K562 (cell line): ENCODE measurements around the gene KAZALD1. TPM values are rescaled to one million over a fixed set of nuclear protein-coding genes. Genes with fewer than 3 reads are reported as not detected.

Experiments
- ASH1L ChIP-seq: fragments of 450-650 bp; IDR thresholded peaks from 2 replicates; pipeline ENCODE4 v1.6.1; 2018; ENCODE audit warnings: borderline replicate concordance, mild to moderate bottlenecking, low read depth; ENCODE audit not compliant: partially characterized antibody
- BRCA1 ChIP-seq, 2 experiments: fragments of 450-650 bp in 1 of 2; sonication (generic) in 1 of 2; formaldehyde crosslinking in 1 of 2; IDR thresholded peaks; 2 replicates each; pipeline versions ENCODE4 v1.5.0 to v1.6.1; 2017 to 2020; ENCODE audit warnings: mild to moderate bottlenecking in 1 of 2, missing genetic modification reagents in 1 of 2
- FOXK1 ChIP-seq: sonication (generic); formaldehyde crosslinking; IDR thresholded peaks from 2 replicates; pipeline ENCODE4 v1.8.0; 2022; ENCODE audit warnings: missing genetic modification reagents, mild to moderate bottlenecking, borderline replicate concordance
- MTA2 ChIP-seq: fragments of 450-650 bp; IDR thresholded peaks from 2 replicates; pipeline ENCODE4 v1.6.1; 2016; ENCODE audit warnings: low read depth
- MTA3 ChIP-seq: fragments of 450-650 bp; formaldehyde crosslinking; IDR thresholded peaks from 2 replicates; pipeline ENCODE4 v1.6.1; 2017; ENCODE audit warnings: mild to moderate bottlenecking, borderline replicate concordance
- NFRKB ChIP-seq: fragments of 450-650 bp; IDR thresholded peaks from 2 replicates; pipeline ENCODE4 v1.6.1; 2016; ENCODE audit warnings: low read depth
- RFX5 ChIP-seq: IDR thresholded peaks from 2 replicates; pipeline ENCODE4 v1.6.1; 2011; ENCODE audit warnings: low read depth, mild to moderate bottlenecking, improper control_type of control experiment, low read length
- SIN3A ChIP-seq, 2 experiments: fragments of 150-350 bp in 1 of 2; IDR thresholded peaks; 2 replicates each; pipeline ENCODE4 v1.6.1; 2011 to 2016; ENCODE audit warnings: borderline replicate concordance in 2 of 2, low read depth in 2 of 2, low read length in 2 of 2, mild to moderate bottlenecking in 2 of 2, moderate library complexity in 2 of 2; ENCODE audit not compliant: control insufficient read depth in 1 of 2
- TAL1 ChIP-seq: fragments of 450-650 bp; IDR thresholded peaks from 2 replicates; pipeline ENCODE4 v1.6.1; 2016; ENCODE audit warnings: mild to moderate bottlenecking
- TGIF2 ChIP-seq: sonication (generic); formaldehyde crosslinking; IDR thresholded peaks from 2 replicates; pipeline ENCODE4 v1.8.1; 2022; ENCODE audit warnings: mild to moderate bottlenecking, missing genetic modification reagents, moderate library complexity
- ZEB2 ChIP-seq: fragments of 450-650 bp; IDR thresholded peaks from 2 replicates; pipeline ENCODE4 v1.6.1; 2016
- ZNF212 ChIP-seq: fragments of 450-650 bp; formaldehyde crosslinking; IDR thresholded peaks from 2 replicates; pipeline ENCODE4 v1.4.0; 2020; ENCODE audit warnings: mild to moderate bottlenecking
- ZNF695 ChIP-seq: fragments of 450-650 bp; formaldehyde crosslinking; IDR thresholded peaks from 2 replicates; pipeline ENCODE4 v1.4.0; 2020; ENCODE audit warnings: mild to moderate bottlenecking, moderate library complexity
- ZNF696 ChIP-seq: fragments of 250-450 bp; sonication (Bioruptor Pico); conservative IDR thresholded peaks from 2 replicates; pipeline ENCODE4 v1.4.0; 2020; ENCODE audit warnings: mild to moderate bottlenecking, moderate library complexity
- ZNF699 ChIP-seq: fragments of 250-450 bp; sonication (Bioruptor Pico); IDR thresholded peaks from 2 replicates; pipeline ENCODE4 v1.8.0; 2021; ENCODE audit warnings: mild to moderate bottlenecking, moderate library complexity; ENCODE audit not compliant: insufficient replicate concordance
- ZNF707 ChIP-seq: fragments of 250-450 bp; sonication (Bioruptor Pico); conservative IDR thresholded peaks from 2 replicates; pipeline ENCODE4 v1.8.0; 2022; ENCODE audit warnings: inconsistent platforms, mild to moderate bottlenecking, moderate library complexity
- polyA plus RNA-seq, 8 experiments: library from polyadenylated mRNA; depleted of rRNA in 4 of 8; stranded (reverse) in 5 of 8; unstranded in 3 of 8; fragments of >200 nt; fragmentation: Nextera tagmentation in 2 of 8; fragmentation: Illumina TruSeq in 1 of 8; extraction: Ambion mirVana in 2 of 8; extraction: Trizol in 1 of 8; gene quantifications; 2 replicates each; pipeline versions ENCODE4 v1.2.1 to v1.2.3, GENCODE V29; 2011 to 2014; ENCODE audit warnings: inconsistent platforms in 1 of 8, missing spikeins in 1 of 8
- total RNA-seq, 7 experiments: library from RNA; depleted of rRNA in 6 of 7; stranded (reverse); fragments of >200 nt in 6 of 7; fragmentation: Illumina TruSeq in 2 of 7; extraction: Trizol in 2 of 7; gene quantifications; 2 replicates each; pipeline versions ENCODE4 v1.2.1 to v1.2.3, GENCODE V29; 2011 to 2021; ENCODE audit warnings: low replicate concordance in 1 of 7
- TF ChIP-seq, protein P1 (sequence below): sonication (generic); formaldehyde crosslinking; IDR thresholded peaks from 2 replicates; pipeline ENCODE4 v1.8.0; 2022; ENCODE audit warnings: missing genetic modification reagents, mild to moderate bottlenecking, borderline replicate concordance
- TF ChIP-seq, protein P2 (sequence below): fragments of 250-450 bp; sonication (Bioruptor Pico); IDR thresholded peaks from 2 replicates; pipeline ENCODE4 v1.4.0; 2020; ENCODE audit warnings: mild to moderate bottlenecking, moderate library complexity, borderline replicate concordance
- TF ChIP-seq, protein P3 (sequence below): fragments of 250-450 bp; sonication (Bioruptor Pico); IDR thresholded peaks from 2 replicates; pipeline ENCODE4 v1.4.0; 2020

KAZALD1 gene
- total and polyA plus RNA-seq, 9 of the 15 experiments (the other 6 are each of a cell fraction or from before 2014, with no cell fraction given), result 0.15 to 10.0 (median 4.9) TPM

DNA sequence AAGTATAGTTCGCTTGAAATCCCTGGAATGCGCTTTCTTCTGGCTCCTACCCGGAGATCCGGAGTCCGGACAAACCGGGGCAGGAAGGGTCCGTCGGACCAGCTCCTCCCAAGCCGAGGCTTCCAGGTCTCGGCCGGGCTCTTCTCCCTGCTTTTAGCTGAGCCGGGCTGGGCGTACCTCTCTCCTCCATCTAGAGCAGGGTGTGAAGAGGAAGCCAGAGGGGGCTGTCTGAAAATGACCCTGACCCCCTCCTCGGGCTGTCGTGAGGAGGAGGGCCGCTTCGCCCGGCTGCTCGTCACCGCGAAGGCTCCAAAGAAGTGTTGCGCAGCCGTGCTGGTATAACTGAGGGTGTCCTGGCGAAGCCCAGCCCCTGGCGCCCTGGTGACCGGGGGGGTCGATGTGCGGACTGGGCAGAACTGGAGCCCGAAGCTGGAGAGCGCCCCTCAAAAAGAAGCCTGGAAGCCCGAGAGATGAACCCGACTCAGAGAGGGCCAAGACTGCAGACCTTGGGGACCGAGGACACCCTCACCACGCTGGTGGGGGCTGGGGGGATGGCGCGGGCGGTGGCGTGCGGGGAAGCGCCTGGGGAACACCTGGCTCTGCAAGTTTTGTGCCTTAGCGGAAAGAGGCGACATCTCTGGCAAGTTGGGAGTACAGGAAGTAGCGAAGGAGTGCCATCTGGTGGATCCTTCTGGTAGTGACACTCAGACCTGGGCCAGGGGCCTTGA, 5.7 kb downstream of the KAZALD1 start (continued):
- TF ChIP-seq SIN3A (IDR thresholded peaks at IDR 0.05; ENCODE audit: borderline replicate concordance in 2 of 2, control insufficient read depth in 1 of 2, low read depth in 2 of 2, low read length in 2 of 2) (no peak), TAL1 (no peak), MTA2 (no peak; the same call in 1 of the 2 replicates), MTA3 (0 out of 2 replicates have a peak, but pooled peaks have one; percentile 13), FOXK1 (no peak), ZNF707 (CRISPR knock-in tag) (no peak), RFX5 (no peak), NFRKB (no peak), ZNF695 (CRISPR knock-in tag) (no peak), ZNF212 (CRISPR knock-in tag) (no peak), ZNF699 (no peak), TGIF2 (CRISPR knock-in tag) (no peak), BRCA1 (IDR thresholded peaks at IDR 0.05) (no peak), BRCA1 (CRISPR knock-in tag; IDR thresholded peaks at IDR 0.05) (no peak), ZNF696 (no peak), ZEB2 (peak; percentile 53; the same call in 1 of the 2 replicates), ASH1L (no peak)
- TF ChIP-seq, protein P1, sequence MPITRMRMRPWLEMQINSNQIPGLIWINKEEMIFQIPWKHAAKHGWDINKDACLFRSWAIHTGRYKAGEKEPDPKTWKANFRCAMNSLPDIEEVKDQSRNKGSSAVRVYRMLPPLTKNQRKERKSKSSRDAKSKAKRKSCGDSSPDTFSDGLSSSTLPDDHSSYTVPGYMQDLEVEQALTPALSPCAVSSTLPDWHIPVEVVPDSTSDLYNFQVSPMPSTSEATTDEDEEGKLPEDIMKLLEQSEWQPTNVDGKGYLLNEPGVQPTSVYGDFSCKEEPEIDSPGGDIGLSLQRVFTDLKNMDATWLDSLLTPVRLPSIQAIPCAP, result no peak
- TF ChIP-seq, protein P2, sequence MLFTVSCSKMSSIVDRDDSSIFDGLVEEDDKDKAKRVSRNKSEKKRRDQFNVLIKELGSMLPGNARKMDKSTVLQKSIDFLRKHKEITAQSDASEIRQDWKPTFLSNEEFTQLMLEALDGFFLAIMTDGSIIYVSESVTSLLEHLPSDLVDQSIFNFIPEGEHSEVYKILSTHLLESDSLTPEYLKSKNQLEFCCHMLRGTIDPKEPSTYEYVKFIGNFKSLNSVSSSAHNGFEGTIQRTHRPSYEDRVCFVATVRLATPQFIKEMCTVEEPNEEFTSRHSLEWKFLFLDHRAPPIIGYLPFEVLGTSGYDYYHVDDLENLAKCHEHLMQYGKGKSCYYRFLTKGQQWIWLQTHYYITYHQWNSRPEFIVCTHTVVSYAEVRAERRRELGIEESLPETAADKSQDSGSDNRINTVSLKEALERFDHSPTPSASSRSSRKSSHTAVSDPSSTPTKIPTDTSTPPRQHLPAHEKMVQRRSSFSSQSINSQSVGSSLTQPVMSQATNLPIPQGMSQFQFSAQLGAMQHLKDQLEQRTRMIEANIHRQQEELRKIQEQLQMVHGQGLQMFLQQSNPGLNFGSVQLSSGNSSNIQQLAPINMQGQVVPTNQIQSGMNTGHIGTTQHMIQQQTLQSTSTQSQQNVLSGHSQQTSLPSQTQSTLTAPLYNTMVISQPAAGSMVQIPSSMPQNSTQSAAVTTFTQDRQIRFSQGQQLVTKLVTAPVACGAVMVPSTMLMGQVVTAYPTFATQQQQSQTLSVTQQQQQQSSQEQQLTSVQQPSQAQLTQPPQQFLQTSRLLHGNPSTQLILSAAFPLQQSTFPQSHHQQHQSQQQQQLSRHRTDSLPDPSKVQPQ (CRISPR knock-in tag), result no peak
- TF ChIP-seq, protein P3, sequence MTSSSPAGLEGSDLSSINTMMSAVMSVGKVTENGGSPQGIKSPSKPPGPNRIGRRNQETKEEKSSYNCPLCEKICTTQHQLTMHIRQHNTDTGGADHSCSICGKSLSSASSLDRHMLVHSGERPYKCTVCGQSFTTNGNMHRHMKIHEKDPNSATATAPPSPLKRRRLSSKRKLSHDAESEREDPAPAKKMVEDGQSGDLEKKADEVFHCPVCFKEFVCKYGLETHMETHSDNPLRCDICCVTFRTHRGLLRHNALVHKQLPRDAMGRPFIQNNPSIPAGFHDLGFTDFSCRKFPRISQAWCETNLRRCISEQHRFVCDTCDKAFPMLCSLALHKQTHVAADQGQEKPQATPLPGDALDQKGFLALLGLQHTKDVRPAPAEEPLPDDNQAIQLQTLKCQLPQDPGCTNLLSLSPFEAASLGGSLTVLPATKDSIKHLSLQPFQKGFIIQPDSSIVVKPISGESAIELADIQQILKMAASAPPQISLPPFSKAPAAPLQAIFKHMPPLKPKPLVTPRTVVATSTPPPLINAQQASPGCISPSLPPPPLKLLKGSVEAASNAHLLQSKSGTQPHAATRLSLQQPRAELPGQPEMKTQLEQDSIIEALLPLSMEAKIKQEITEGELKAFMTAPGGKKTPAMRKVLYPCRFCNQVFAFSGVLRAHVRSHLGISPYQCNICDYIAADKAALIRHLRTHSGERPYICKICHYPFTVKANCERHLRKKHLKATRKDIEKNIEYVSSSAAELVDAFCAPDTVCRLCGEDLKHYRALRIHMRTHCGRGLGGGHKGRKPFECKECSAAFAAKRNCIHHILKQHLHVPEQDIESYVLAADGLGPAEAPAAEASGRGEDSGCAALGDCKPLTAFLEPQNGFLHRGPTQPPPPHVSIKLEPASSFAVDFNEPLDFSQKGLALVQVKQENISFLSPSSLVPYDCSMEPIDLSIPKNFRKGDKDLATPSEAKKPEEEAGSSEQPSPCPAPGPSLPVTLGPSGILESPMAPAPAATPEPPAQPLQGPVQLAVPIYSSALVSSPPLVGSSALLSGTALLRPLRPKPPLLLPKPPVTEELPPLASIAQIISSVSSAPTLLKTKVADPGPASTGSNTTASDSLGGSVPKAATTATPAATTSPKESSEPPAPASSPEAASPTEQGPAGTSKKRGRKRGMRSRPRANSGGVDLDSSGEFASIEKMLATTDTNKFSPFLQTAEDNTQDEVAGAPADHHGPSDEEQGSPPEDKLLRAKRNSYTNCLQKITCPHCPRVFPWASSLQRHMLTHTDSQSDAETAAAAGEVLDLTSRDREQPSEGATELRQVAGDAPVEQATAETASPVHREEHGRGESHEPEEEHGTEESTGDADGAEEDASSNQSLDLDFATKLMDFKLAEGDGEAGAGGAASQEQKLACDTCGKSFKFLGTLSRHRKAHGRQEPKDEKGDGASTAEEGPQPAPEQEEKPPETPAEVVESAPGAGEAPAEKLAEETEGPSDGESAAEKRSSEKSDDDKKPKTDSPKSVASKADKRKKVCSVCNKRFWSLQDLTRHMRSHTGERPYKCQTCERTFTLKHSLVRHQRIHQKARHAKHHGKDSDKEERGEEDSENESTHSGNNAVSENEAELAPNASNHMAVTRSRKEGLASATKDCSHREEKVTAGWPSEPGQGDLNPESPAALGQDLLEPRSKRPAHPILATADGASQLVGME (CRISPR knock-in tag), result no peak
